IPS-11a (cell line): ENCODE results near the gene DYNC1H1.

Source experiments
- H3K4me3 ChIP-seq: one replicate; pipeline ENCODE4 v1.5.1; 2013; ENCODE audit warnings: low read depth, low read length, control low read depth

The DYNC1H1 gene

GRCh38 chr14:102086972-102087761 lies 122.8 kb downstream of the DYNC1H1 start, which contains the start of gene HSP90AA1:
Gene HSP90AA1 (minus strand): TSS chr14:102087044. CDS start chr14:102086378, 666 bp downstream.
- H3K4me3 ChIP-seq = peak within 1 kb of the TSS; percentile 79

- H3K4me3 ChIP-seq = peak overlapping the region; percentile 67
Observed at GRCh38 chr14:102087762-102088011, 123.3 kb downstream of the DYNC1H1 start.

- H3K4me3 ChIP-seq = peak overlapping the region; percentile 67
Observed at GRCh38 chr14:102088012-102088792, 123.8 kb downstream of the DYNC1H1 start.

GRCh38 chr14:102089621-102090343 lies 125.4 kb downstream of the DYNC1H1 start:
- H3K4me3 ChIP-seq = no peak overlapping the region

GRCh38 chr14:102090713-102091112 lies 126.3 kb downstream of the DYNC1H1 start:
- no peak overlapping the region for H3K4me3 ChIP-seq

- no peak overlapping the region for H3K4me3 ChIP-seq
Observed at GRCh38 chr14:102092806-102093205, 128.4 kb downstream of the DYNC1H1 start.

GRCh38 chr14:102094101-102094500 lies 129.7 kb downstream of the DYNC1H1 start:
- no peak overlapping the region for H3K4me3 ChIP-seq

GRCh38 chr14:102095231-102095870 lies 131.0 kb downstream of the DYNC1H1 start:
- no peak overlapping the region for H3K4me3 ChIP-seq

GRCh38 chr14:102095871-102096568 lies 131.6 kb downstream of the DYNC1H1 start:
- H3K4me3 ChIP-seq = no peak overlapping the region

- H3K4me3 ChIP-seq = no peak overlapping the region
Observed at GRCh38 chr14:102096569-102097188, 132.3 kb downstream of the DYNC1H1 start.

- no peak overlapping the region for H3K4me3 ChIP-seq
Observed at GRCh38 chr14:102097441-102098135, 133.2 kb downstream of the DYNC1H1 start.

GRCh38 chr14:102103062-102103695 lies 138.8 kb downstream of the DYNC1H1 start:
- H3K4me3 ChIP-seq = no peak overlapping the region

- H3K4me3 ChIP-seq = no peak overlapping the region
Observed at GRCh38 chr14:102105369-102105768, 141.0 kb downstream of the DYNC1H1 start.
